AG04450 (cell line): ENCODE measurements around the gene ATP6V0B. TPM values are rescaled to one million over a fixed set of nuclear protein-coding genes. Genes with fewer than 3 reads are reported as not detected.

Experiments
- CTCF ChIA-PET: fragments of 300-600, 350-600 bp; formaldehyde crosslinking; extraction: SDS; loops from one replicate; lab custom pipeline; 2022; ENCODE audit warnings: antibody characterized with exemption, inconsistent platforms; lab: Charles Lee
- POLR2A ChIA-PET: fragments of 350-600 bp; formaldehyde crosslinking; extraction: SDS; loops from one replicate; lab custom pipeline; 2021; ENCODE audit warnings: antibody characterized with exemption, inconsistent platforms; lab: Yijun Ruan, JAX
- DNase-seq: peaks from one replicate; pipeline ENCODE4 v3.0.0-alpha.2; 2011; ENCODE audit warnings: low read depth, low spot score
- H3K27ac ChIP-seq: one replicate; pipeline ENCODE4 v1.5.1; 2012; ENCODE audit warnings: low read depth, low read length, control low read depth
- H3K27me3 ChIP-seq: one replicate; pipeline ENCODE4 v1.6.0; 2012; ENCODE audit warnings: low read length; ENCODE audit not compliant: control insufficient read depth, insufficient read depth
- H3K4me3 ChIP-seq: 2 replicates; pipeline ENCODE4 v1.5.1; 2011; ENCODE audit warnings: mild to moderate bottlenecking, low read depth, low read length, control low read depth
- H3K9me3 ChIP-seq: 2 replicates; pipeline ENCODE4 v1.5.1; 2012; ENCODE audit warnings: low read length; ENCODE audit not compliant: control insufficient read depth, insufficient read depth
- CTCF ChIP-seq: IDR thresholded peaks from 2 replicates; pipeline ENCODE4 v1.5.1; 2011; ENCODE audit warnings: low read depth, low read length, control low read depth, inconsistent platforms
- polyA plus RNA-seq: library from polyadenylated mRNA; depleted of rRNA; stranded (reverse); fragments of >200 nt; gene quantifications from 2 replicates; pipeline ENCODE4 v1.2.3, GENCODE V29; 2011

Gene ATP6V0B
- polyA plus RNA-seq, 1 experiment, result 130 TPM

- ChIA-PET POLR2A (no interaction called here), CTCF (interaction anchor here (1.3 kb wide), 1 partner anchor 29 kb away, joined by 3 read pairs; no protein-coding TSS in a partner anchor)
- Histone ChIP-seq H3K27ac (no peak overlapping the region), H3K9me3 (no peaks in the 10 kb centered on the region), H3K4me3 (no peak overlapping the region), H3K27me3 (no peaks in the 10 kb centered on the region)
- no peak for TF ChIP-seq CTCF
- DNase-seq, result no peak
Measured at GRCh38 chr1:43963890-43964289, 10.9 kb upstream of the ATP6V0B start.

GRCh38 chr1:43965316-43965715, 9.4 kb upstream of the ATP6V0B start:
- no peak overlapping the region for H3K27ac ChIP-seq
- no peak for TF ChIP-seq CTCF
- H3K27me3 ChIP-seq, result no peaks in the 10 kb centered on the region
- ChIA-PET CTCF (no interaction called here), POLR2A (no interaction called here)
- no peak for DNase-seq
- no peaks in the 10 kb centered on the region; the same call in 1 of the 2 replicates for H3K9me3 ChIP-seq
- H3K4me3 ChIP-seq, result no peak overlapping the region

- CTCF ChIA-PET, result interaction anchor here (1.1 to 1.8 kb wide), 2 partner anchors 34 to 80 kb away, joined by 3 to 4 read pairs; no protein-coding TSS in a partner anchor
- TF ChIP-seq CTCF, result no peak
- H3K27me3 ChIP-seq, result no peaks in the 10 kb centered on the region
- no peak overlapping the region for H3K27ac ChIP-seq
- H3K9me3 ChIP-seq, result no peaks in the 10 kb centered on the region; the same call in 1 of the 2 replicates
- no peak overlapping the region for H3K4me3 ChIP-seq
- no peak for DNase-seq
- POLR2A ChIA-PET, result no interaction called here
Measured at GRCh38 chr1:43968348-43968948, 6.3 kb upstream of the ATP6V0B start.

- TF ChIP-seq CTCF, result no peak
- CTCF ChIA-PET, result interaction anchor here (2.2 kb wide), 1 partner anchor 35 kb away, joined by 12 read pairs; no protein-coding TSS in a partner anchor
- Histone ChIP-seq H3K9me3 (no peaks in the 10 kb centered on the region; the same call in 1 of the 2 replicates), H3K27ac (no peak overlapping the region), H3K4me3 (no peak overlapping the region), H3K27me3 (no peaks in the 10 kb centered on the region)
- POLR2A ChIA-PET, result interaction anchor here (0.7 kb wide), 1 partner anchor 62 kb away, joined by 3 read pairs; no protein-coding TSS in a partner anchor
- no peak for DNase-seq
Measured at GRCh38 chr1:43969416-43969745, 5.4 kb upstream of the ATP6V0B start.

- Histone ChIP-seq H3K9me3 (no peaks in the 10 kb centered on the region; the same call in none of the 2 replicates), H3K27me3 (no peaks in the 10 kb centered on the region), H3K27ac (no peak within 1 kb of the TSS), H3K4me3 (peak within 1 kb of the TSS; percentile 94)
- POLR2A ChIA-PET, result interaction anchor here (0.7 to 1.1 kb wide), 2 partner anchors 22 to 62 kb away, joined by 3 read pairs; partner anchors contain the start of gene IPO13
- CTCF ChIA-PET, result interaction anchor here (1.2 to 2.2 kb wide), 3 partner anchors 24 to 206 kb away, joined by 3 to 12 read pairs (median 6); no protein-coding TSS in a partner anchor
- no peak; the same call in 1 of the 2 replicates for TF ChIP-seq CTCF
- peak; percentile 91 for DNase-seq
Measured at GRCh38 chr1:43969746-43970466, 4.9 kb upstream of the ATP6V0B start, which contains the start of gene DPH2. Gene DPH2 (plus strand): TSS chr1:43970010. CDS start chr1:43970176, 166 bp downstream.
